K562 (cell line): ENCODE data around the gene TMEM131L. TPM values are rescaled to one million over a fixed set of nuclear protein-coding genes. Genes with fewer than 3 reads are reported as not detected.

Experiments used
- ATAC-seq: fragments of 200-7000 bp; cut with Tn5 transposase; 3 replicates; pipeline ENCODE4 v1.9.1; 2020; ENCODE audit warnings: moderate library complexity
- BruUV-seq: library from RNA; stranded (reverse); fragments of 400-500 nt; replicated peaks from 2 replicates; lab custom pipeline; 2021; lab: Mats Ljungman, UMichigan
- CTCF ChIA-PET: fragments of 300-600 bp; formaldehyde crosslinking; extraction: SDS; loops from one replicate; lab custom pipeline; 2021; ENCODE audit warnings: low intra/inter-chr PET ratio; lab: Yijun Ruan, JAX
- POLR2A ChIA-PET: fragments of 300-600, 350-650 bp; sonication (Branson Sonifier 250); formaldehyde crosslinking; extraction: SDS; loops from one replicate; lab custom pipeline; 2021; ENCODE audit warnings: antibody characterized with exemption, inconsistent platforms; lab: Yijun Ruan, JAX
- DNase-seq, 4 experiments: peaks; one replicate each; pipeline versions ENCODE4 v3.0.0 to v3.0.0-alpha.2; 2011 to 2018; ENCODE audit warnings: low spot score in 3 of 4, mixed read lengths in 3 of 4; ENCODE audit errors: extremely low read depth in 1 of 4
- FAIRE-seq: peaks from 2 replicates; lab custom pipeline; 2011; peaks lifted over from hg19 to GRCh38; lab: Jason Lieb, UNC
- H2AFZ ChIP-seq: 2 replicates; pipeline ENCODE4 v1.6.0; 2011; ENCODE audit warnings: low read depth, low read length, control low read depth, inconsistent platforms
- H3K27ac ChIP-seq: fragments of 200-600 bp; 3 replicates; pipeline ENCODE4 v1.8.0; 2011; ENCODE audit warnings: low read depth, mild to moderate bottlenecking, control low read depth, inconsistent platforms, low read length, moderate library complexity, mixed read lengths; ENCODE audit errors: extremely low read depth
- H3K27me3 ChIP-seq, 2 experiments: fragments of 300-600 bp in 1 of 2; 2 replicates in 1 of 2; 3 replicates in 1 of 2; pipeline versions ENCODE4 v1.6.0 to v1.8.0; 2011; ENCODE audit warnings: inconsistent platforms in 2 of 2, low read length in 2 of 2, mild to moderate bottlenecking in 1 of 2, mixed read lengths in 1 of 2, moderate library complexity in 1 of 2; ENCODE audit not compliant: control insufficient read depth in 2 of 2, insufficient read depth in 2 of 2
- H3K36me3 ChIP-seq: fragments of 300-600 bp; 3 replicates; pipeline ENCODE4 v1.8.0; 2011; ENCODE audit warnings: mild to moderate bottlenecking, low read length, inconsistent platforms; ENCODE audit not compliant: control insufficient read depth, insufficient read depth
- H3K4me1 ChIP-seq, 2 experiments: fragments of 200-600 bp in 1 of 2; replicated peaks in 1 of 2; 2 replicates in 1 of 2; 3 replicates in 1 of 2; pipeline versions ENCODE4 v1.5.1 to v1.8.0; 2011; ENCODE audit warnings: inconsistent platforms in 2 of 2, low read length in 2 of 2, mild to moderate bottlenecking in 1 of 2, mixed read lengths in 1 of 2, moderate library complexity in 1 of 2; ENCODE audit not compliant: control insufficient read depth in 2 of 2, insufficient read depth in 2 of 2
- H3K4me2 ChIP-seq: 2 replicates; pipeline ENCODE4 v1.6.1; 2011; ENCODE audit warnings: low read length, control low read depth, inconsistent platforms, mixed read lengths; ENCODE audit not compliant: insufficient read depth
- H3K4me3 ChIP-seq: fragments of 200-600 bp; sonication (generic), shearing (Covaris generic); 2 replicates; pipeline ENCODE4 v1.5.1; 2016; ENCODE audit warnings: control low read depth, inconsistent platforms
- H3K79me2 ChIP-seq: fragments of 200-600 bp; 3 replicates; pipeline ENCODE4 v1.8.0; 2011; ENCODE audit warnings: low read length, inconsistent platforms; ENCODE audit not compliant: control insufficient read depth, insufficient read depth
- H3K9ac ChIP-seq, 2 experiments: 2 replicates each; pipeline versions ENCODE4 v1.6.0 to v1.6.1; 2011; ENCODE audit warnings: low read depth in 2 of 2, low read length in 2 of 2, control low read depth in 1 of 2, inconsistent platforms in 1 of 2, mild to moderate bottlenecking in 1 of 2, mixed read lengths in 1 of 2; ENCODE audit not compliant: insufficient read depth in 1 of 2
- H3K9me1 ChIP-seq: one replicate; pipeline ENCODE4 v1.6.0; 2011; ENCODE audit warnings: inconsistent platforms, mild to moderate bottlenecking, low read length, moderate library complexity; ENCODE audit not compliant: control insufficient read depth, insufficient read depth
- H3K9me3 ChIP-seq: replicated peaks from 2 replicates; pipeline ENCODE4 v1.5.1; 2011; ENCODE audit warnings: low read depth, low read length, inconsistent platforms; ENCODE audit not compliant: control insufficient read depth, insufficient read depth
- H4K20me1 ChIP-seq: replicated peaks from 2 replicates; pipeline ENCODE4 v1.6.1; 2011; ENCODE audit warnings: low read length, inconsistent platforms, mixed read lengths; ENCODE audit not compliant: control insufficient read depth, insufficient read depth
- BRD9 ChIP-seq: fragments of 450-650 bp; IDR thresholded peaks from 2 replicates; pipeline ENCODE4 v1.6.1; 2018; ENCODE audit warnings: low read depth; ENCODE audit not compliant: partially characterized antibody
- IFI16 ChIP-seq: fragments of 250-450 bp; sonication (Bioruptor Pico); IDR thresholded peaks from 2 replicates; pipeline ENCODE4 v2.1.2; 2022; ENCODE audit warnings: mild to moderate bottlenecking, inconsistent platforms
- MLX ChIP-seq, 2 experiments: fragments of 450-650 bp in 1 of 2; sonication (generic) in 1 of 2; formaldehyde crosslinking; conservative IDR thresholded peaks; 2 replicates each; pipeline versions ENCODE4 v1.4.0 to v1.8.1; 2020 to 2022; ENCODE audit warnings: mild to moderate bottlenecking in 1 of 2, missing genetic modification reagents in 1 of 2
- NR2C1 ChIP-seq, 2 experiments: fragments of 450-650 bp; IDR thresholded peaks; 2 replicates each; pipeline ENCODE4 v1.6.1; 2017; ENCODE audit warnings: mild to moderate bottlenecking in 2 of 2, antibody characterized with exemption in 1 of 2, inconsistent platforms in 1 of 2, missing compliant biosample characterization in 1 of 2, missing genetic modification characterization in 1 of 2
- POLR2B ChIP-seq: fragments of 450-650 bp; IDR thresholded peaks from 2 replicates; pipeline ENCODE4 v1.6.1; 2018; ENCODE audit warnings: low read depth; ENCODE audit not compliant: partially characterized antibody
- PREB ChIP-seq: sonication (generic); formaldehyde crosslinking; IDR thresholded peaks from 2 replicates; pipeline ENCODE4 v1.8.1; 2023; ENCODE audit warnings: mild to moderate bottlenecking, missing genetic modification reagents
- RB1 ChIP-seq: fragments of 450-650 bp; IDR thresholded peaks from 2 replicates; pipeline ENCODE4 v1.6.1; 2017; ENCODE audit warnings: low read depth, mild to moderate bottlenecking
- SNIP1 ChIP-seq: fragments of 450-650 bp; IDR thresholded peaks from 2 replicates; pipeline ENCODE4 v1.7.1; 2017; ENCODE audit warnings: low read depth, mild to moderate bottlenecking
- SRSF9 ChIP-seq: fragments of 200-400 bp; formaldehyde crosslinking; IDR thresholded peaks from 2 replicates; pipeline ENCODE4 v1.6.1; 2017; ENCODE audit warnings: low read depth, low read length, borderline replicate concordance
- STAT5A ChIP-seq: IDR thresholded peaks from 2 replicates; pipeline ENCODE4 v1.6.1; 2012; ENCODE audit warnings: low read length, inconsistent platforms, borderline replicate concordance
- ZHX1 ChIP-seq: fragments of 150-350 bp; conservative IDR thresholded peaks from 2 replicates; pipeline ENCODE4 v1.6.1; 2014; ENCODE audit warnings: low read length
- ZNF282 ChIP-seq: sonication (generic); formaldehyde crosslinking; IDR thresholded peaks from 2 replicates; pipeline ENCODE4 v1.8.1; 2023; ENCODE audit warnings: missing genetic modification reagents
- ZNF3 ChIP-seq: fragments of 250-450 bp; sonication (Bioruptor Pico); IDR thresholded peaks from 2 replicates; pipeline ENCODE4 v1.5.0; 2021; ENCODE audit warnings: mild to moderate bottlenecking, moderate library complexity
- ZNF395 ChIP-seq: fragments of 200-800 bp; sonication (Bioruptor generic); IDR thresholded peaks from 2 replicates; pipeline ENCODE4 v1.6.1; 2017; ENCODE audit warnings: missing genetic modification characterization, missing compliant biosample characterization
- ZNF511 ChIP-seq: sonication (generic); formaldehyde crosslinking; IDR thresholded peaks from 2 replicates; pipeline ENCODE4 v1.8.0; 2022; ENCODE audit warnings: mild to moderate bottlenecking, missing genetic modification reagents
- ZNF764 ChIP-seq: fragments of 250-450 bp; sonication (Bioruptor Pico); IDR thresholded peaks from 2 replicates; pipeline ENCODE4 v1.4.0; 2020; ENCODE audit warnings: low read depth, mild to moderate bottlenecking, moderate library complexity
- ZNF778 ChIP-seq: fragments of 450-650 bp; formaldehyde crosslinking; IDR thresholded peaks from 2 replicates; pipeline ENCODE4 v1.4.0; 2020; ENCODE audit warnings: mild to moderate bottlenecking, moderate library complexity
- WGBS: fragments of 100-300 bp; shearing (Covaris generic); methylation state at CpG from one replicate; pipeline ENCODE4 v1.1.6; 2016; ENCODE audit warnings: low coverage, mixed read lengths; ENCODE audit not compliant: insufficient coverage; ENCODE audit errors: missing lambda C conversion rate; 5-methylcytosine and 5-hydroxymethylcytosine counted together
- in situ Hi-C: fragments of 300-500 bp; cut with MboI; formaldehyde crosslinking; loops from 4 replicates; pipeline ENCODE4 v1.15.0; 2018; ENCODE audit warnings: inconsistent platforms, mixed read lengths
- intact Hi-C: fragments of 100-400 bp; cut with micrococcal nuclease; formaldehyde crosslinking; loops from 2 replicates; pipeline ENCODE4 v1.14.2; 2022
- polyA plus RNA-seq, 8 experiments: library from polyadenylated mRNA; depleted of rRNA in 4 of 8; stranded (reverse) in 5 of 8; unstranded in 3 of 8; fragments of >200 nt; fragmentation: Nextera tagmentation in 2 of 8; fragmentation: Illumina TruSeq in 1 of 8; extraction: Ambion mirVana in 2 of 8; extraction: Trizol in 1 of 8; gene quantifications; 2 replicates each; pipeline versions ENCODE4 v1.2.1 to v1.2.3, GENCODE V29; 2011 to 2014; ENCODE audit warnings: inconsistent platforms in 1 of 8, missing spikeins in 1 of 8
- total RNA-seq, 7 experiments: library from RNA; depleted of rRNA in 6 of 7; stranded (reverse); fragments of >200 nt in 6 of 7; fragmentation: Illumina TruSeq in 2 of 7; extraction: Trizol in 2 of 7; gene quantifications; 2 replicates each; pipeline versions ENCODE4 v1.2.1 to v1.2.3, GENCODE V29; 2011 to 2021; ENCODE audit warnings: low replicate concordance in 1 of 7

The TMEM131L gene
- total and polyA plus RNA-seq, 9 of the 15 experiments (the other 6 are each of a cell fraction or from before 2014, with no cell fraction given) = 1.2 to 20.8 (median 12.9) TPM

- H3K36me3 ChIP-seq = no peaks in the 10 kb centered on the region
- H3K9ac ChIP-seq = no peak overlapping the region
- ChIA-PET CTCF (no interaction called here), POLR2A (no interaction called here)
- no TSS peak for BruUV-seq
- no peak overlapping the region for H3K4me2 ChIP-seq
- no peak overlapping the region for H3K4me3 ChIP-seq
- no peak overlapping the region for H2AFZ ChIP-seq
- no peak for FAIRE-seq
- H3K27ac ChIP-seq = no peak overlapping the region
- WGBS = 13% methylated on average over 1 of the region's 1 CpG
- in situ Hi-C loops (no loop called here), intact Hi-C loops (loop anchor here (10.0 kb wide), 2 partner anchors 412 to 562 kb away; no protein-coding TSS in a partner anchor)
- no peak for DNase-seq
- no peaks in the 10 kb centered on the region for H3K9me1 ChIP-seq
- no peak for ATAC-seq
- no peaks in the 10 kb centered on the region; a peak in 1 of 5 replicates for H3K4me1 ChIP-seq
- no peaks in the 10 kb centered on the region for H3K9me3 ChIP-seq
- H3K79me2 ChIP-seq = no peaks in the 10 kb centered on the region
- peaks cover 0 to 11% of the 10 kb centered on the region in 2 experiments; a peak in 2 of 5 replicates for H3K27me3 ChIP-seq
- H4K20me1 ChIP-seq = no peaks in the 10 kb centered on the region
- TF ChIP-seq ZNF395 = no peak
- TF ChIP-seq MLX (CRISPR knock-in tag; conservative IDR thresholded peaks at IDR 0.05) = no peak
- no peak for TF ChIP-seq ZNF764 (CRISPR knock-in tag)
- no peak for TF ChIP-seq PREB
- no peak for TF ChIP-seq ZNF778 (CRISPR knock-in tag)
- no peak for TF ChIP-seq ZNF511 (CRISPR knock-in tag)
- TF ChIP-seq STAT5A = no peak
- no peak for TF ChIP-seq ZNF3 (CRISPR knock-in tag)
- TF ChIP-seq ZNF282 (CRISPR knock-in tag) = no peak
- no peak for TF ChIP-seq POLR2B
- no peak for TF ChIP-seq IFI16
- no peak for TF ChIP-seq RB1
- TF ChIP-seq SRSF9 = no peak
- TF ChIP-seq ZHX1 = no peak
- no peak for TF ChIP-seq BRD9
- no peak for TF ChIP-seq SNIP1
- TF ChIP-seq NR2C1 (IDR thresholded peaks at IDR 0.05) = no peak
- TF ChIP-seq NR2C1 (tag; IDR thresholded peaks at IDR 0.05) = no peak
Measured at GRCh38 chr4:153646978-153647377, 180.8 kb downstream of the TMEM131L start.
